Upper lobe of left lung (tissue), 6 donors: ENCODE data around the gene TP53TG5. TPM values are rescaled to one million over a fixed set of nuclear protein-coding genes. Genes with fewer than 3 reads are reported as not detected.

Experiments used
- ATAC-seq, 2 donors: fragments of 200-7000 bp; cut with Tn5 transposase; one replicate each; pipeline ENCODE4 v1.9.1; 2022; ENCODE audit warnings: mild to moderate bottlenecking in 2 of 2, moderate library complexity in 2 of 2; ENCODE audit not compliant: low FRiP score in 2 of 2
- DNase-seq, 2 donors: peaks; one replicate each; pipeline ENCODE4 v3.0.0-alpha.2; 2019 to 2020
- H3K27ac ChIP-seq, 4 donors: fragments of 200-600 bp; sonication (generic); one replicate each; pipeline ENCODE4 v1.5.1; 2016 to 2019
- H3K27me3 ChIP-seq, 4 donors: fragments of 200-600 bp; sonication (generic); one replicate each; pipeline ENCODE4 v1.5.1; 2017 to 2019
- H3K36me3 ChIP-seq, 4 donors: fragments of 200-600 bp; sonication (generic); one replicate each; pipeline ENCODE4 v1.5.1; 2016 to 2019
- H3K4me1 ChIP-seq, 4 donors: fragments of 200-600 bp; sonication (generic); one replicate each; pipeline ENCODE4 v1.5.1; 2018 to 2019
- H3K4me3 ChIP-seq, 4 donors: fragments of 200-600 bp; sonication (generic); one replicate each; pipeline ENCODE4 v1.5.1; 2017 to 2019; ENCODE audit warnings: mild to moderate bottlenecking in 2 of 4, moderate library complexity in 1 of 4
- H3K9me3 ChIP-seq, 4 donors: fragments of 200-600 bp; sonication (generic); one replicate each; pipeline ENCODE4 v1.5.1; 2018 to 2019
- EP300 ChIP-seq, 4 donors: sonication (generic); formaldehyde crosslinking; IDR thresholded peaks; one replicate each; pipeline ENCODE4 v1.5.1; 2017; ENCODE audit warnings: antibody characterized with exemption in 4 of 4, control low read depth in 2 of 4
- POLR2A ChIP-seq, 4 donors: fragments of 450-650 bp; IDR thresholded peaks; one replicate each; pipeline ENCODE4 v1.5.1; 2016 to 2017; ENCODE audit warnings: antibody characterized with exemption in 4 of 4, mild to moderate bottlenecking in 2 of 4
- POLR2AphosphoS5 ChIP-seq, 2 donors: sonication (generic); formaldehyde crosslinking; IDR thresholded peaks; one replicate each; pipeline ENCODE4 v1.5.1; 2017; ENCODE audit warnings: antibody characterized with exemption in 2 of 2
- WGBS, 2 donors: methylation state at CpG; one replicate each; pipeline ENCODE4 v1.1.5; 2017 to 2018; 5-methylcytosine and 5-hydroxymethylcytosine counted together
- total RNA-seq, 6 donors: library from RNA; depleted of rRNA in 4 of 6; stranded (reverse); fragments of >200 nt in 4 of 6; gene quantifications; one replicate each; pipeline versions ENCODE4 v1.1.0 to v1.2.1, GENCODE V29; 2016 to 2021
- TF ChIP-seq, protein P1 (sequence below), 6 experiments: fragments of 450-650 bp in 4 of 6; fragments of 200-600 bp in 2 of 6; sonication (generic) in 2 of 6; IDR thresholded peaks; one replicate each; pipeline ENCODE4 v1.5.1; 2016 to 2019; ENCODE audit warnings: antibody characterized with exemption in 6 of 6
- donor health status: DM: no; HTN: no; CAD: no; lungs with moderate emphysema.
- donor health status: DM: no; HTN: yes; CAD: no; lungs with severe emphysema.

The TP53TG5 gene
- total RNA-seq, 6 donors from 2014 or later = not detected

DNA sequence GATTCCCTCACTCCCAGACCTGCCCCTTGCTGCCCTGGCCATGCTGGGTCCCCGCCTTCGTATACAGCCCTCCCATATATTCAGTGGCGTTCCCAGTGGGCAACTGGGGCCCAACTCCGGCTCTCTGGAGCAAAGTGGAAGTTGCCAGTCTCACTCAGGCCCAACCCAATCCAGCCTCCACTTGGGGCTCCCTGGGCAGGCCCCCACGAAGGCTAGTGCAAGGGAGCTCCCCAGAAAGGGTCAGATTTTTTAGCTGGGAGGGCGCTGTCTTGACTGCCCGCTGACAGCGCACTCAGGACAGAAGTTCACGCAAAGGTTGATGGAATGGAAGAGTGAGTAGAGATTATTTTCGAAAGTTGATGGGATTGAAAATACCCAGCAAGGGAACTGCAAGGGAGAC is 5.9 kb downstream of the TP53TG5 start:
- H3K27ac ChIP-seq = peak overlapping the region in 1 of 4 donors; percentile 76
- DNase-seq (peak in 1 of 2 donors; percentile 27), ATAC-seq (no peak)
- 87 to 92% methylated on average over 9 to 10 of the region's 10 CpGs for WGBS, 2 donors
- no peaks in the 10 kb centered on the region for H3K27me3 ChIP-seq
- peaks cover 1 to 15% (median 10%) of the 10 kb centered on the region in 4 donors for H3K36me3 ChIP-seq
- peak overlapping the region in 1 of 4 donors; percentile 48 for H3K4me3 ChIP-seq
- no peaks in the 10 kb centered on the region for H3K9me3 ChIP-seq
- H3K4me1 ChIP-seq = peaks cover 20 to 42% (median 24%) of the 10 kb centered on the region in 4 donors
- TF ChIP-seq EP300 (IDR thresholded peaks at IDR 0.05) (no peak), POLR2A (IDR thresholded peaks at IDR 0.05) (no peak)

DNA sequence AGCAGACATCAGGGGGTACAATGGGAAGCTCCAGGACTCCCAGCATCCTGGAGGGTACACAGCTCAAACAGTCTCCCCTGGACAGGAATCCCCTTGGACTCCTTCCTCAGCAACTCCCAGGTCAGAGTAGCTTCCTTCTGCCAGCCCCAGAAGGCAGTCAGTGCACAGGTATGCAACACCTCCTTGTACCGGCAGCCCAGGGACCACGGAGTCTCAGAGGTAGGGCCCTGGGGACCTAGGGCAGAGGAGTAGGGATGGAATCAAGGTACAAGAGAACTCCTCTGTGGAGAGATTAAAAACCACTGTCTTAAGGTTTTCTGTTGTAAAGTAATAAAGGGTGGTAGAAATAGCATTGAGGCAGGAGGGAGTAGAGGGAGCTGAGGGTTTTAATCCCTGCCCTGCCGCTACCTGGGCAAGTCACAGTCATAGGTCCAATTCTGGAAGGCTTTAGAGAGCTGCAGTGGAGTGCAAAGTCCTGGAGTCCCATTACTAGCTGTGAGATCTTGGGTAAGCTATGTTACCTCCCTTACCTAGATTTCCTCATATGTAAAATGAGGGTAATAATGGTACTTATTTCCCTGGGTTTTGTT is 7.5 kb downstream of the TP53TG5 start:
- Histone ChIP-seq H3K36me3 (peaks cover 7 to 29% (median 20%) of the 10 kb centered on the region in 4 donors), H3K27ac (no peak overlapping the region), H3K27me3 (no peaks in the 10 kb centered on the region), H3K9me3 (no peaks in the 10 kb centered on the region), H3K4me3 (no peak overlapping the region), H3K4me1 (peaks cover 13 to 45% (median 25%) of the 10 kb centered on the region in 4 donors)
- 97 to 100% methylated on average over 3 of the region's 3 CpGs for WGBS, 2 donors
- no peak for TF ChIP-seq POLR2A (IDR thresholded peaks at IDR 0.05)
- no peak for TF ChIP-seq EP300 (IDR thresholded peaks at IDR 0.05)
- TF ChIP-seq POLR2AphosphoS5 (IDR thresholded peaks at IDR 0.05) = no peak
- TF ChIP-seq, protein P1, sequence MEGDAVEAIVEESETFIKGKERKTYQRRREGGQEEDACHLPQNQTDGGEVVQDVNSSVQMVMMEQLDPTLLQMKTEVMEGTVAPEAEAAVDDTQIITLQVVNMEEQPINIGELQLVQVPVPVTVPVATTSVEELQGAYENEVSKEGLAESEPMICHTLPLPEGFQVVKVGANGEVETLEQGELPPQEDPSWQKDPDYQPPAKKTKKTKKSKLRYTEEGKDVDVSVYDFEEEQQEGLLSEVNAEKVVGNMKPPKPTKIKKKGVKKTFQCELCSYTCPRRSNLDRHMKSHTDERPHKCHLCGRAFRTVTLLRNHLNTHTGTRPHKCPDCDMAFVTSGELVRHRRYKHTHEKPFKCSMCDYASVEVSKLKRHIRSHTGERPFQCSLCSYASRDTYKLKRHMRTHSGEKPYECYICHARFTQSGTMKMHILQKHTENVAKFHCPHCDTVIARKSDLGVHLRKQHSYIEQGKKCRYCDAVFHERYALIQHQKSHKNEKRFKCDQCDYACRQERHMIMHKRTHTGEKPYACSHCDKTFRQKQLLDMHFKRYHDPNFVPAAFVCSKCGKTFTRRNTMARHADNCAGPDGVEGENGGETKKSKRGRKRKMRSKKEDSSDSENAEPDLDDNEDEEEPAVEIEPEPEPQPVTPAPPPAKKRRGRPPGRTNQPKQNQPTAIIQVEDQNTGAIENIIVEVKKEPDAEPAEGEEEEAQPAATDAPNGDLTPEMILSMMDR (IDR thresholded peaks at IDR 0.05) = no peak
- ATAC-seq = no peak
- DNase-seq = no peak

DNA sequence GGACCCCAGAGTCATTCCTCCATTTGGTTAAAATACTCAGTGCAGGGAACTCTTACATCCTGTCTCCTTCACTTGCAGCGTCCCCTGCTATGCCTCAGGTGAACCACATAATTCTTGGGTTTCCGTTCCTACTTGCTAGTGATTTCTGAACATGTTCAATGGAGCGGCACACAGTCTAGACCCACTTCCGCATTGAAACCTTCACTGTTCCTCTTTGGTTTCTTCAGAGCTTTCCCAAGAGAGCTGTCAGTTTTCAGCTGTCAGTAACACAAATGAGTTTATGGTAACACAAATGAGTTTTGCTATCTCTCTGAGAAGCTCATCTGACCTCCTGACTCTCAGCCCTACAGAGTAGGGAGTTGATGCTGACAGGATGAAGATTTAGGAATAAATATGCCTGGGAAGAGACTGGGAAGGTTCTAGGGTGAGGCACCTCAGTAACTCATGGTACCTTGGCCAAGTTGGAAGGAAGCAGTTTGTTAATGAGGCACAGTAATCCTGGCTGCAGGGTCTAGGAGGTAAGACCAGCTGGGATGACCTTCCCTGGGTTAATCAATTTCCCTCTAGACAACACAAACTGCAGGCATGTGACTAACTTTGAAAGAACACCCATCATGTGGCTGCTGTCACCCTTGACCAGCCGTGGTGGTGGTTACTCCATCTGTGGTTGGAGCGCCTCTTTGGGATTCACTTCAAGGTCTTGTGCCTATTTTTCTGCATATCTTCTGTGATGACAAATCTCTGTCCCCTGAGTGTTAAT is 9.7 kb downstream of the TP53TG5 start:
- Histone ChIP-seq H3K9me3 (no peaks in the 10 kb centered on the region), H3K4me1 (peaks cover 21 to 58% (median 36%) of the 10 kb centered on the region in 4 donors), H3K27me3 (no peaks in the 10 kb centered on the region), H3K36me3 (peaks cover 7 to 34% (median 20%) of the 10 kb centered on the region in 4 donors), H3K4me3 (no peak overlapping the region), H3K27ac (peak overlapping the region; percentile 13 to 59 (median 36))
- TF ChIP-seq POLR2AphosphoS5 (IDR thresholded peaks at IDR 0.05) (no peak), POLR2A (IDR thresholded peaks at IDR 0.05) (no peak), EP300 (IDR thresholded peaks at IDR 0.05) (no peak)
- TF ChIP-seq, protein P1 (IDR thresholded peaks at IDR 0.05) = no peak
- WGBS, 2 donors = 50 to 54% methylated on average over 6 of the region's 6 CpGs
- ATAC-seq = peak in 1 of 2 donors; percentile 33
- DNase-seq = no peak

DNA sequence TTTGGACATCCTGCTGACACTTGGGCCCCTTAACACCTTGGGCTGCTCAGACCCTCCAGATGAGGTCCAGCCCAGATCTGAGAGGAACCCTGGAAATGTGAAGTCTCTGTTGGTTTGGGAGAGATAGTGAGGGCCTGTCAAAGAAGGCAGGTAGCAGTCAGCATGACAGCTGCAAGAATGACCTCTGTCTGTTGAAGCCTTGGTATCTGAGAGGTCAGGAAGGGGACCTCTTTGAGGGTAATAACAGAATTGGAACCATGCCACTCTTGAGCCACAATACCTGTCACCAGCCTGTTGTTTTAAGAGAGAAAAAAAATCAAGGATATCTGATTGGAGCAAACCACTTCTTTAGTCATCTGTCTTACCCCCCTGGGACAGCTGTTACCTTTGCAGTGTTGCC is 11.0 kb downstream of the TP53TG5 start:
- Histone ChIP-seq H3K9me3 (no peaks in the 10 kb centered on the region), H3K4me3 (no peak overlapping the region), H3K36me3 (peaks cover 7 to 34% (median 20%) of the 10 kb centered on the region in 4 donors), H3K27ac (peak overlapping the region in 2 of 4 donors; percentile 55 to 59), H3K27me3 (no peaks in the 10 kb centered on the region), H3K4me1 (peaks cover 20 to 54% (median 31%) of the 10 kb centered on the region in 4 donors)
- no peak for DNase-seq
- TF ChIP-seq POLR2AphosphoS5 (IDR thresholded peaks at IDR 0.05) (no peak), EP300 (IDR thresholded peaks at IDR 0.05) (no peak), POLR2A (IDR thresholded peaks at IDR 0.05) (no peak)
- TF ChIP-seq, protein P1 (IDR thresholded peaks at IDR 0.05) = no peak
- ATAC-seq = no peak

DNA sequence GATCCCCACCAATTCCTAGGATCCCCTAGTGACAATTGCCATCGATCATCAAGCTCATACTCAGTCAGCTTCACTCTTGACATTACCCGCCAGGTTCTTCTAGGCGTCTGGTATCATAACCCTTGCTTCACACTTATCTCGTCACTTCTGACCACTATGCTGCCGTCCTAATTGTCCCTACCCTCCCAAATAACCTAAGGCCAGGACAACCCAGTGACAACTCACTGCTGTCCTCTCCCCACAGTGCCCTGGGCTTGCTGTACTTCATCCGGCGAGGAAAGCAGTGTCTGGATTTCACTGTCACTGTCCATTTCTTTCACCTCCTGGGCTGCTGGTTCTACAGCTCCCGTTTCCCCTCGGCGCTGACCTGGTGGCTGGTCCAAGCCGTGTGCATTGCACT is 11.5 kb downstream of the TP53TG5 start:
- 80 to 94% methylated on average over 11 of the region's 11 CpGs for WGBS, 2 donors
- ATAC-seq (no peak), DNase-seq (peak in 1 of 2 donors; percentile 10)
- no peak overlapping the region for H3K27ac ChIP-seq
- H3K9me3 ChIP-seq = no peaks in the 10 kb centered on the region
- no peak overlapping the region for H3K4me3 ChIP-seq
- H3K36me3 ChIP-seq = peaks cover 7 to 34% (median 20%) of the 10 kb centered on the region in 4 donors
- no peak for TF ChIP-seq EP300 (IDR thresholded peaks at IDR 0.05)
- TF ChIP-seq, protein P1 (IDR thresholded peaks at IDR 0.05) = no peak
- no peak for TF ChIP-seq POLR2A (IDR thresholded peaks at IDR 0.05)
- TF ChIP-seq POLR2AphosphoS5 (IDR thresholded peaks at IDR 0.05) = no peak
- H3K4me1 ChIP-seq = peaks cover 23 to 59% (median 35%) of the 10 kb centered on the region in 4 donors
- no peaks in the 10 kb centered on the region for H3K27me3 ChIP-seq
